ENCODE measurements around the gene ERN1. TPM values are rescaled to one million over a fixed set of nuclear protein-coding genes. Genes with fewer than 3 reads are reported as not detected.
A peak's percentile ranks its signal among the peaks of the same experiment; 100 is the strongest.
"Not testable (repeated sequence)": the region's sequence is repeated elsewhere in the genome, so short reads cannot be mapped to it uniquely, and the experiment has no call there.

ERN1 gene
- total RNA-seq, 2 experiments from 2014 or later = 45.3 to 47.7 TPM

- no peaks in the 10 kb centered on the region for H3K27me3 Mint-ChIP-seq
- intact Hi-C loops (cut with micrococcal nuclease) = loop anchor here (1.0 to 5.0 kb wide), 2 partner anchors 104 to 374 kb away; partner anchors contain the start of genes CEP95 and DDX5
- ChIA-PET POLR2A (interaction anchor here (0.6 to 6.8 kb wide), 6 partner anchors 13 to 187 kb away, joined by 3 to 65 read pairs (median 8); no protein-coding TSS in a partner anchor), CTCF (interaction anchor here (0.6 to 9.7 kb wide), 82 partner anchors 9 to 415 kb away, joined by 3 to 583 read pairs (median 5); partner anchors contain the start of genes CD79B, CSHL1, GH1 and GH2)
- H3K4me1 Mint-ChIP-seq (ENCODE audit: low read depth) = peaks cover 27% of the 10 kb centered on the region
- H3K27ac Mint-ChIP-seq = peak overlapping the region; percentile 16
- no peaks in the 10 kb centered on the region for H3K9me3 Mint-ChIP-seq
- H3K36me3 Mint-ChIP-seq = peaks cover 5% of the 10 kb centered on the region
- no peak for DNase-seq
- H3K4me3 Mint-ChIP-seq = no peak overlapping the region
Observed at GRCh38 chr17:64133546-64134215, 3.7 kb upstream of the ERN1 start.

DNA sequence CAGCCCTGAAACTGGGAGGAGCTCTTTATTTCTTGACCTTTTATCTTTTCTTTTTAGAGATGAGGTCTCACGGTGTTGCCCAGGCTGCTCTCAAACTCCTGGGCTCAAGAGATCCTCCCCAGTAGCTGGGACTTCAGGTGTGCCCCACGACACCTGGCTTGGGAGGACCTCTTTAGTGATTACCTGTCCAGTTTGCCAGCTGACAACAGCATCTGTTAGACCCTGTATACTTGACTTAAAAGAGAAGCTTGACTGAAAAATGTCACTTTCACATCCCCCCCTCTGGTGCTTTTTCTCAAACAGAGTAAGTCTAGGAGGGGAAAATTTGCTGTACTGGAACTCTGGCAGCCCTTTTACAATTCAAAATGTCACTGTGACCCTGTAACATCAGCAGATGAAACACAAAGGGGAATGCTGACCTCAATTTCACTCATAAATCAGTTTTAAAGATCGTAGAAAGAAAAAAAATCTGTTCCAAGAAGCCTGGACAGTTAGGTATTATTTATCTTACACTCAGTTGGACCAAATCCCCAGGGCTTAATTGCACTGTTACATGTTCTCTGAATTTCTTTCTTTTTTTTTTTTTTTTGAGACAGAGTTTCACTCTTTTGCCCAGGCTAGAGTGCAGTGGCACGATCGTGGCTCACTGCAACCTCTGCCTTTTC is 1.8 kb upstream of the ERN1 start:
- Mint-ChIP-seq H3K27ac (peak overlapping the region; percentile 93), H3K27me3 (no peaks in the 10 kb centered on the region), H3K4me1 (ENCODE audit: low read depth) (peaks cover 39% of the 10 kb centered on the region), H3K36me3 (peaks cover 9% of the 10 kb centered on the region), H3K4me3 (no peak overlapping the region), H3K9me3 (no peaks in the 10 kb centered on the region)
- CTCF ChIA-PET = interaction anchor here (1.0 to 9.7 kb wide), 13 partner anchors 12 to 373 kb away, joined by 3 to 583 read pairs (median 16); partner anchors contain the start of genes GH1 and ICAM2
- no peak for DNase-seq
- intact Hi-C loops (cut with micrococcal nuclease) = loop anchor here (2.0 to 5.0 kb wide), 4 partner anchors 15 to 376 kb away; partner anchors contain the start of genes CEP95, DDX5 and GH1
- POLR2A ChIA-PET = interaction anchor here (1.0 to 6.8 kb wide), 12 partner anchors 10 to 185 kb away, joined by 3 to 85 read pairs (median 19); partner anchors contain the start of genes ICAM2 and TEX2

DNA sequence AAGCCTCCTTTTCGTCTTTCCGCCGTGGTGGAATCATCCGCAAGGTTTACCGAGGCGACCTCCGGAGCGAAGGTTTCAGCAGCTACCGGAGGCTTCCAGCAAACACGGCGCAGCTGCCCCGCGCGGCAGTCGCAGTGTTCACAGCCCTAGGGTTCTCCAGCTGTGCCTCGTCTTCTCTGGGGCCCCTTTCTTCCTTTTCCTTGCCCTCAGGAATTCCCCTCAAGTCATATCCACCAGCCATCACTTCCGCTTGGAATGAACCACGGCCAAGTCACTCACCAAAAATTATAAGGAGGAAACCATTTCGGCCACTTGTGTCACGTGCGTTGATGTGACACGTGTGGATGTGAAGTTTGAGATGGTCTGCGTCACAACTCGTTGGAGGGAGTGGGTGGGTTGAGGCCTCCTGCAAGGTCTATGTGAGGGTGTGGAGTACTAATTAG is 636 bp upstream of the ERN1 start:
- Mint-ChIP-seq H3K4me1 (ENCODE audit: low read depth) (peaks cover 50% of the 10 kb centered on the region), H3K9me3 (no peaks in the 10 kb centered on the region), H3K27ac (peak overlapping the region; percentile 93), H3K27me3 (no peaks in the 10 kb centered on the region), H3K36me3 (peaks cover 12% of the 10 kb centered on the region), H3K4me3 (peak overlapping the region; percentile 74)
- ChIA-PET POLR2A (interaction anchor here (0.6 to 6.8 kb wide), 16 partner anchors 9 to 184 kb away, joined by 3 to 85 read pairs (median 10); partner anchors contain the start of genes ICAM2 and TEX2), CTCF (interaction anchor here (1.1 to 9.7 kb wide), 13 partner anchors 9 to 211 kb away, joined by 3 to 583 read pairs (median 13); partner anchors contain the start of genes GH1 and ICAM2)
- intact Hi-C loops (cut with micrococcal nuclease) = loop anchor here (1.0 to 5.0 kb wide), 9 partner anchors 9 to 377 kb away; partner anchors contain the start of genes CEP95, DDX5 and GH1
- peak; percentile 89 for DNase-seq

DNA sequence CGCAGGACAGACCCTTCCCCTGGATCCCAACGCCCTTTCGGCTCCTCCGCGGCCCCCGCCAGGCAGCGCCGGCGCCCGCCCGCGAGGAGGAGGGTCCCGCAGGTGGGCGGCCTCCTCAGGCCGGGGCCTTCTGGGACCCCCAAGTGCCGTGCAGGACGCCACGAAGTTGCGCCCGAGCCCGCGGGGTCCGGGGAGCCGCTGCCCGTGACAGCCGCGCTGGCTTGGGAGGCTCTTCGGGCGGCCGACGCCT is 504 bp downstream of the ERN1 start:
- peak overlapping the region; percentile 90 for H3K4me3 Mint-ChIP-seq
- H3K9me3 Mint-ChIP-seq = no peaks in the 10 kb centered on the region
- H3K36me3 Mint-ChIP-seq = peaks cover 19% of the 10 kb centered on the region
- ChIA-PET POLR2A (interaction anchor here (0.7 to 6.8 kb wide), 13 partner anchors 8 to 177 kb away, joined by 3 to 85 read pairs (median 14); partner anchors contain the start of gene ICAM2), CTCF (interaction anchor here (0.7 to 9.7 kb wide), 8 partner anchors 11 to 215 kb away, joined by 3 to 583 read pairs (median 8); partner anchors contain the start of gene ICAM2)
- intact Hi-C loops (cut with micrococcal nuclease) = no loop called here
- H3K27ac Mint-ChIP-seq = peak overlapping the region; percentile 83
- peaks cover 61% of the 10 kb centered on the region for H3K4me1 Mint-ChIP-seq (ENCODE audit: low read depth)
- no peaks in the 10 kb centered on the region for H3K27me3 Mint-ChIP-seq
- no peak for DNase-seq

GRCh38 chr17:64128787-64129514 is 993 bp downstream of the ERN1 start:
- ChIA-PET CTCF (interaction anchor here (0.7 to 9.7 kb wide), 8 partner anchors 10 to 215 kb away, joined by 3 to 583 read pairs (median 8); partner anchors contain the start of gene ICAM2), POLR2A (interaction anchor here (0.7 to 6.8 kb wide), 14 partner anchors 8 to 177 kb away, joined by 3 to 85 read pairs (median 10); partner anchors contain the start of gene ICAM2)
- intact Hi-C loops (cut with micrococcal nuclease) = no loop called here
- H3K4me3 Mint-ChIP-seq = peak overlapping the region; percentile 90
- peak; percentile 33 for DNase-seq
- peak overlapping the region; percentile 83 for H3K27ac Mint-ChIP-seq
- peaks cover 64% of the 10 kb centered on the region for H3K4me1 Mint-ChIP-seq (ENCODE audit: low read depth)
- H3K27me3 Mint-ChIP-seq = no peaks in the 10 kb centered on the region
- H3K9me3 Mint-ChIP-seq = no peaks in the 10 kb centered on the region
- peaks cover 22% of the 10 kb centered on the region for H3K36me3 Mint-ChIP-seq

DNA sequence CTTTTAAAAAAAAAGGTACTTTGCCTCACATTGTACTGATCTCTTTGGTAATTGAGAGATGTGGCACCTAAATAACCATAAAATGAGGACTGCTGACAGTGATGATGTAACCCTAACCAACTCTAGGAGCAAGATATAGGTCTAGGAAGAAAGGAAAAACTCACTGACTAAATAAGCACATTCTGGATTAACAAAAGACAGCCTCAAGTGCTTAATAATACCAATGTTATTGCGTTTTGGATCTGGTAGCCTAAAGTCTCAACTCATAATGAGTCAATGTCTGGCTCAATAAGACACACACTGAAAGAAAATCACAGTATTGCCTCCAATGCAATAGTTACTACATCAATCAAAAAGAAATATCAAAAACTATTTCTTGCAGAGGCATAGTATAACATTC is 3.0 kb downstream of the ERN1 start:
- no peak for DNase-seq
- H3K9me3 Mint-ChIP-seq = no peaks in the 10 kb centered on the region
- H3K4me1 Mint-ChIP-seq (ENCODE audit: low read depth) = peaks cover 73% of the 10 kb centered on the region
- ChIA-PET CTCF (interaction anchor here (1.1 to 9.7 kb wide), 3 partner anchors 14 to 97 kb away, joined by 3 to 193 read pairs (median 6); no protein-coding TSS in a partner anchor), POLR2A (interaction anchor here (1.7 kb wide), 1 partner anchor 19 kb away, joined by 4 read pairs; no protein-coding TSS in a partner anchor)
- peak overlapping the region; percentile 40 for H3K27ac Mint-ChIP-seq
- H3K36me3 Mint-ChIP-seq = peaks cover 27% of the 10 kb centered on the region
- peak overlapping the region; percentile 57 for H3K4me3 Mint-ChIP-seq
- H3K27me3 Mint-ChIP-seq = no peaks in the 10 kb centered on the region
- intact Hi-C loops (cut with micrococcal nuclease) = no loop called here

GRCh38 chr17:64125937-64126336 is 4.0 kb downstream of the ERN1 start:
- Mint-ChIP-seq H3K36me3 (peaks cover 27% of the 10 kb centered on the region), H3K27ac (peak overlapping the region; percentile 18)
- POLR2A ChIA-PET = interaction anchor here (1.1 to 1.7 kb wide), 2 partner anchors 20 to 36 kb away, joined by 3 to 4 read pairs; no protein-coding TSS in a partner anchor

GRCh38 chr17:64124609-64125008 is 5.3 kb downstream of the ERN1 start:
- Mint-ChIP-seq H3K4me1 (ENCODE audit: low read depth) (peaks cover 78% of the 10 kb centered on the region), H3K9me3 (no peaks in the 10 kb centered on the region), H3K36me3 (peaks cover 27% of the 10 kb centered on the region), H3K27ac (no peak overlapping the region), H3K27me3 (no peaks in the 10 kb centered on the region), H3K4me3 (no peak overlapping the region)
- ChIA-PET CTCF (interaction anchor here (0.6 to 2.7 kb wide), 6 partner anchors 9 to 157 kb away, joined by 3 to 13 read pairs (median 6); no protein-coding TSS in a partner anchor), POLR2A (interaction anchor here (1.1 kb wide), 1 partner anchor 34 kb away, joined by 3 read pairs; no protein-coding TSS in a partner anchor)
- no peak for DNase-seq
- intact Hi-C loops (cut with micrococcal nuclease) = no loop called here

More at GRCh38 chr17:64125937-64126336, 4.0 kb downstream of the ERN1 start:
- Mint-ChIP-seq H3K4me1 (ENCODE audit: low read depth) (peaks cover 73% of the 10 kb centered on the region), H3K9me3 (no peaks in the 10 kb centered on the region), H3K27me3 (no peaks in the 10 kb centered on the region), H3K4me3 (peak overlapping the region; percentile 57)
- no peak for DNase-seq
- intact Hi-C loops (cut with micrococcal nuclease) = no loop called here
- CTCF ChIA-PET = interaction anchor here (1.2 to 2.7 kb wide), 4 partner anchors 8 to 96 kb away, joined by 4 to 13 read pairs (median 6); no protein-coding TSS in a partner anchor

- H3K27ac Mint-ChIP-seq = peak overlapping the region; percentile 57
- H3K4me3 Mint-ChIP-seq = no peak overlapping the region
- intact Hi-C loops (cut with micrococcal nuclease) = no loop called here
- H3K4me1 Mint-ChIP-seq (ENCODE audit: low read depth) = peaks cover 84% of the 10 kb centered on the region
- CTCF ChIA-PET = interaction anchor here (0.9 to 2.7 kb wide), 5 partner anchors 10 to 108 kb away, joined by 3 to 13 read pairs (median 4); no protein-coding TSS in a partner anchor
- no peak for DNase-seq
- H3K9me3 Mint-ChIP-seq = no peaks in the 10 kb centered on the region
- H3K27me3 Mint-ChIP-seq = no peaks in the 10 kb centered on the region
- H3K36me3 Mint-ChIP-seq = peaks cover 18% of the 10 kb centered on the region
- POLR2A ChIA-PET = interaction anchor here (1.1 kb wide), 1 partner anchor 8 kb away, joined by 4 read pairs; no protein-coding TSS in a partner anchor
Observed at GRCh38 chr17:64123114-64123513, 6.8 kb downstream of the ERN1 start.

DNA sequence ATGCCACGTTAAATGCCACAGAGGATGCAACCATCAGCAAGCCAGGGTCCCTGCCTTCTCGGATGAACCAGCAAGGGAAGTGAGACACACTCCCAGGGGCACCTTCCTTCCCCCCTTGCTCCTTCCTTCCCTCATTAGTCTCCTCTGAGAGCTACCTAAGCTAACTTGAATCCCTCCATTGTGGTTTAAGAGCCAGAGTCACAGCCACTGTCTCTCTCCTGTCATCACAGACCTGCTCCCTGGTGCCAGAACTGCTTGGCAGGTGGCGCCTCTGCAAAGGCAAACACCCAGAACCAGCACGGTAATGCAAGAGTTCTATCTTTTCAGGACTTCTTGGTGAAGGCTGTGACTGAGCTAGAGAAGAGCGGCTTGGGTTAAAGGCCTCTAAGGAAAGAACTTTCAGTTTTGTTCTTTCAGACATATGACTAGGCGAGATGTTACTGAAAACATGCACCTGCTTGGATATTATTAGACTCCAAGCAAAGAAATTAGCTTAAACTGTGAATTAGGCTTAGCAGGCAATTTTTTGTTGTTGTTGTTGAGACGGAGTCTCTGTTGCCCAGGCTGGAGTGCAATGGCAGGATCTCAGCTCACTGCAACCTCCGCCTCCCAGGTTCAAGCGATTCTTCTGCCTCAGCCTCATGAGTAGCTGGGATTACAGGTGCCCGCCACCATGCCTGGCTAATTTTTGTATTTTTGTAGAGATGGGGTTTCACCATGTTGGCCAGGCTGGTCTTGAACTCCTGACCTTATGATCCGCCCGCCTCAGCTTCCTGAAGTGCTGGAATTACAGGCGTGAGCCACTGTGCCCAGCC is 8.8 kb downstream of the ERN1 start:
- CTCF ChIA-PET = interaction anchor here (0.7 to 1.7 kb wide), 15 partner anchors 9 to 272 kb away, joined by 3 to 13 read pairs (median 4); partner anchors contain the start of gene ERN1
- H3K4me3 Mint-ChIP-seq = peak overlapping the region; percentile 61
- H3K27ac Mint-ChIP-seq = peak overlapping the region; percentile 91
- H3K4me1 Mint-ChIP-seq (ENCODE audit: low read depth) = peaks cover 82% of the 10 kb centered on the region
- H3K27me3 Mint-ChIP-seq, H3K9me3 Mint-ChIP-seq: not testable (repeated sequence)
- intact Hi-C loops (cut with micrococcal nuclease) = loop anchor here (1.0 kb wide), 5 partner anchors 9 to 60 kb away; partner anchors contain the start of gene ERN1
- peaks cover 15% of the 10 kb centered on the region for H3K36me3 Mint-ChIP-seq
- DNase-seq = peak; percentile 70
- POLR2A ChIA-PET = interaction anchor here (0.8 to 2.4 kb wide), 10 partner anchors 9 to 101 kb away, joined by 3 to 35 read pairs (median 3); partner anchors contain the start of genes ERN1 and ICAM2
